Activated T-helper 2 cell treated with anti-CD3 and anti-CD28 coated beads, Interferon-gamma antibody, Interleukin-2, Interleukin-4, amounts not matched to agents 10 μg/mL and 5 μg/mL and 100 μg/mL, durations not matched to agents 14 hours and 24 hours and 36 hours (primary cell): ENCODE data around the gene PIGU. TPM values are rescaled to one million over a fixed set of nuclear protein-coding genes. Genes with fewer than 3 reads are reported as not detected.
"Not testable (repeated sequence)": the region's sequence is repeated elsewhere in the genome, so short reads cannot be mapped to it uniquely, and the experiment has no call there.

Experiments
- DNase-seq: peaks from one replicate; pipeline ENCODE4 v3.0.0; 2021; ENCODE audit warnings: low spot score
- H3K27ac Mint-ChIP-seq: one replicate; pipeline ENCODE4 v1.8.0; 2021; ENCODE audit warnings: mixed read lengths
- H3K27me3 Mint-ChIP-seq: one replicate; pipeline ENCODE4 v1.8.0; 2021; ENCODE audit warnings: low read depth, mixed read lengths
- H3K36me3 Mint-ChIP-seq: one replicate; pipeline ENCODE4 v1.8.0; 2021; ENCODE audit warnings: low read depth, mixed read lengths
- H3K4me1 Mint-ChIP-seq: one replicate; pipeline ENCODE4 v1.8.0; 2021; ENCODE audit warnings: low read depth, mixed read lengths
- H3K4me3 Mint-ChIP-seq: one replicate; pipeline ENCODE4 v1.8.0; 2021; ENCODE audit warnings: low read depth, mild to moderate bottlenecking, moderate library complexity, mixed read lengths
- H3K9me3 Mint-ChIP-seq: one replicate; pipeline ENCODE4 v1.8.0; 2021; ENCODE audit warnings: mixed read lengths
- intact Hi-C: fragments of 100-400 bp; cut with micrococcal nuclease; formaldehyde crosslinking; loops from one replicate; pipeline ENCODE4 v1.15.1; 2023
- total RNA-seq: library from RNA; stranded (reverse); gene quantifications from 2 replicates; pipeline ENCODE4 v1.2.3, GENCODE V29; 2022

Gene PIGU
- total RNA-seq, 1 donor from 2014 or later = 24.9 TPM

DNA sequence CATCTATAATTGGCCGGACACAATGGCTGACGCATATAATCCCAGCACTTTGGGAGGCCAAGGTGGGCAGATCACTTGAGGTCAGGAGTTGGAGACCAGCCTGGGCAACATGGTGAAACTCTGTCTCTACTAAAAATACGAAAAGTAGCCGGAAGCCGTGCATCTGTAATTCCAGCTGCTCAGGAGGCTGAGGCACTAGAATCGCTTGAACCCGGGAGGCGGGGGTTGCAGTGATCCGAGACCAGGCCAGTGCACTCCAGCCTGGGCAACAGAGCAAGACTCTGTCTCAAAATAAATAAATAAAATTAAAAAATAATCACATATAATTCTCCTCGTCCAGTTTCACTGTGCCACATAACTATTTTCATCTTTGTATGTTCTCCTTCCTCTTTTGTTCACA, 157.1 kb downstream of the PIGU start:
- H3K4me1 Mint-ChIP-seq = peaks cover 20% of the 10 kb centered on the region
- not testable (repeated sequence) for H3K4me3 Mint-ChIP-seq

GRCh38 chr20:34518863-34519262, 158.0 kb downstream of the PIGU start:
- intact Hi-C loops = loop anchor here (5.0 to 10.0 kb wide), 2 partner anchors 158 to 524 kb away; partner anchors contain the start of genes PIGU and RALY
- not testable (repeated sequence) for H3K27ac Mint-ChIP-seq, H3K27me3 Mint-ChIP-seq, H3K4me3 Mint-ChIP-seq, DNase-seq, H3K9me3 Mint-ChIP-seq
- H3K36me3 Mint-ChIP-seq = peaks cover 18% of the 10 kb centered on the region
- peaks cover 23% of the 10 kb centered on the region for H3K4me1 Mint-ChIP-seq

More for the DNA sequence above, 157.1 kb downstream of the PIGU start:
- not testable (repeated sequence) for H3K9me3 Mint-ChIP-seq, H3K27me3 Mint-ChIP-seq, DNase-seq, H3K27ac Mint-ChIP-seq
- intact Hi-C loops = loop anchor here (5.0 to 10.0 kb wide), 2 partner anchors 157 to 525 kb away; partner anchors contain the start of genes PIGU and RALY
- peaks cover 21% of the 10 kb centered on the region for H3K36me3 Mint-ChIP-seq

GRCh38 chr20:34517114-34517505, 159.8 kb downstream of the PIGU start:
- Mint-ChIP-seq H3K27me3 (no peaks in the 10 kb centered on the region), H3K27ac (peak overlapping the region; percentile 96), H3K4me3 (peak overlapping the region; percentile 99), H3K4me1 (peaks cover 24% of the 10 kb centered on the region), H3K36me3 (peaks cover 21% of the 10 kb centered on the region), H3K9me3 (no peaks in the 10 kb centered on the region)
- intact Hi-C loops = loop anchor here (2.0 to 10.0 kb wide), 4 partner anchors 154 to 522 kb away; partner anchors contain the start of genes AHCY, ITCH, PIGU and RALY
- DNase-seq = no peak

GRCh38 chr20:34516247-34517113, 160.4 kb downstream of the PIGU start, which contains the start of gene DYNLRB1:
DYNLRB1 (plus strand) TSS chr20:34516422; CDS start chr20:34516459, 37 bp downstream.
- Mint-ChIP-seq H3K9me3 (no peaks in the 10 kb centered on the region), H3K4me3 (peak within 1 kb of the TSS; percentile 99), H3K36me3 (peaks cover 18% of the 10 kb centered on the region), H3K27ac (peak within 1 kb of the TSS; percentile 96), H3K27me3 (no peaks in the 10 kb centered on the region), H3K4me1 (peaks cover 22% of the 10 kb centered on the region)
- peak; percentile 92 for DNase-seq
- intact Hi-C loops = loop anchor here (1.0 to 10.0 kb wide), 6 partner anchors 154 to 522 kb away; partner anchors contain the start of genes AHCY, ITCH, PIGU and RALY

DNA sequence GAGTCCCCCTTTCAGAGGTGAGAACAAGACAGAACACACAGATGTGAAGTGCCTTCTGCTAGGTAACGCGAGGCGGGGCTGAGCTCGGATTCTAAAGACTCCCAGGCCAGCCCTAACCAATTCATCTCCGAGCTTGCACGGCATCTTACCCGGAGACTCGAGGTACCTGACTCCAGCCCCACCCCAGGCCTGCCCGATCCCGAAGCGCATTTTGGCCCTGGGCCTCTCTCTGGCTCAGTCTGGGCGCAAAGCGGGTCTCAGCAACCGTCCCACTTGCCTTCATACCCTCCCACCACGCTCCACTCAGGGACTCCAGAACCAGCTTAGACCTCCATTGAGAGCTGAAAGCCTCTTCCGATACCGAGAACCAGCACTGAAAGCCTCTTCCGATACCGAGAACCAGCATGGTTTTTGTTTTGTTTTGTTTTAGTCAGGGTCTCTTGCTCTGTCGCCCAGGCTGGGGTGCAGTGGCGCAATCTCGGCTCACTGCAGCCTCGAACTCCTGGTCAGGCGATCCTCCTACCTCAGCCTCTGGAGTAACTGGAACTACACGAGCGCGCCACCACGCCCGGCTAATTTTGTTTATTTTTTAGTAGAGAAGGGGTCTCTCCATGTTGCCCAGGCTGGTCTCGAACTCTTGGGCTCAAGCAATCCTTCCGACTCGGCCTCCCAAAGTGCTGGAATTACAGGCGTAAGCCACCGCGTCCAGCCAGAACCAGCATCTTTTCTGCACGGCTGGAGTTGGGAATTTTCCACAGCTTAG, 161.2 kb downstream of the PIGU start:
- no peaks in the 10 kb centered on the region for H3K9me3 Mint-ChIP-seq
- peaks cover 22% of the 10 kb centered on the region for H3K4me1 Mint-ChIP-seq
- peak; percentile 65 for DNase-seq
- intact Hi-C loops = loop anchor here (1.0 to 10.0 kb wide), 6 partner anchors 153 to 521 kb away; partner anchors contain the start of genes AHCY, ITCH, PIGU and RALY
- peak overlapping the region; percentile 99 for H3K4me3 Mint-ChIP-seq
- H3K36me3 Mint-ChIP-seq = peaks cover 18% of the 10 kb centered on the region
- no peaks in the 10 kb centered on the region for H3K27me3 Mint-ChIP-seq
- peak overlapping the region; percentile 96 for H3K27ac Mint-ChIP-seq

- peak overlapping the region; percentile 96 for H3K27ac Mint-ChIP-seq
- intact Hi-C loops = loop anchor here (5.0 to 10.0 kb wide), 2 partner anchors 162 to 520 kb away; partner anchors contain the start of genes PIGU and RALY
- no peaks in the 10 kb centered on the region for H3K27me3 Mint-ChIP-seq
- peaks cover 22% of the 10 kb centered on the region for H3K4me1 Mint-ChIP-seq
- no peak for DNase-seq
- no peaks in the 10 kb centered on the region for H3K9me3 Mint-ChIP-seq
- H3K4me3 Mint-ChIP-seq = peak overlapping the region; percentile 99
- H3K36me3 Mint-ChIP-seq = peaks cover 16% of the 10 kb centered on the region
These were observed 161.9 kb downstream of the PIGU start for GRCh38 chr20:34514897-34515483.

DNA sequence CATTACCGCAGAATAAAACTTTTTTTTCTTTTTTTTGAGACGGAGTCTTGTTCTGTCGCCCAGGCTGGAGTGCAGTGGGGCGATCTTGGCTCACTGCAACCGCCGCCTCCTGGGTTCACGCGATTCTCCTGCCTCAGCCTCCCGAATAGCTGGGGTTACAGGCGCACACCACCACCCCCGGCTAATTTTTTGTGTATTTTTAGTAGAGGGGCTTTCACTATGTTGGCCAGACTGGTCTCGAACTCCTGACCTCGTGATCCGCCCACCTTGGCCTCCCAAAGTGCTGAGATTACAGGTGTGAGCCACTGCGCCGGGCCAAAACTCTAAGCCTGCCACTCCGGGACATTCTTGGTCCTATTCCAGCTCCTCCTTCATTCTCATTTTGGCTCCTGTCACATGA, 162.9 kb downstream of the PIGU start:
- H3K9me3 Mint-ChIP-seq = not testable (repeated sequence)

DNA sequence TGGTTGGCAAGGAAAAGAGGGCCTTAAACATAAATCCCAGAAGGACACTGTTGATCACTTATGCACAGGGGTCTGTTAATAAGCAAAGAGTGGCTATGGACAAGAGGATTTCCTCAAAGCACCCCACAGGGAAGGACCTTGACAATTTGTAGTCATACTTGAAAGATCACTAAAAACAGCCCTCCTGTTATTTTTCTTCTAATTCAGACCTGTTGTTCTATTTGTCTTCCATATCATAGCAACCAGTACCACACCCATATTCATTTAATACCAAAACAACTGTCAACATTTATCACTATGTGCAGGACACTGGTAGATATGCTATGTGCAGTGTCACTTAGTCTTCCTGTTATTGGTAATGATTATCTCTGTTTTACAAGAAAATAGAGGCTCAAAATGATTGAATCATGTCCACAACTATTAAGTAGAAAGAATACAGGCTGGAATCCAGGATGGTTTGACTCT, 163.9 kb downstream of the PIGU start:
- intact Hi-C loops = loop anchor here (10.0 kb wide), 1 partner anchor 518 kb away; the partner anchor contains the start of gene RALY
- Mint-ChIP-seq H3K4me1 (peaks cover 12% of the 10 kb centered on the region), H3K4me3 (no peak overlapping the region), H3K27ac (no peak overlapping the region), H3K27me3 (no peaks in the 10 kb centered on the region), H3K9me3 (no peaks in the 10 kb centered on the region), H3K36me3 (peaks cover 15% of the 10 kb centered on the region)
- no peak for DNase-seq

More for the DNA sequence above, 162.9 kb downstream of the PIGU start:
- not testable (repeated sequence) for H3K4me3 Mint-ChIP-seq, H3K27me3 Mint-ChIP-seq, H3K27ac Mint-ChIP-seq, DNase-seq
- intact Hi-C loops = loop anchor here (10.0 kb wide), 1 partner anchor 519 kb away; the partner anchor contains the start of gene RALY
- Mint-ChIP-seq H3K36me3 (peaks cover 16% of the 10 kb centered on the region), H3K4me1 (peaks cover 20% of the 10 kb centered on the region)

DNA sequence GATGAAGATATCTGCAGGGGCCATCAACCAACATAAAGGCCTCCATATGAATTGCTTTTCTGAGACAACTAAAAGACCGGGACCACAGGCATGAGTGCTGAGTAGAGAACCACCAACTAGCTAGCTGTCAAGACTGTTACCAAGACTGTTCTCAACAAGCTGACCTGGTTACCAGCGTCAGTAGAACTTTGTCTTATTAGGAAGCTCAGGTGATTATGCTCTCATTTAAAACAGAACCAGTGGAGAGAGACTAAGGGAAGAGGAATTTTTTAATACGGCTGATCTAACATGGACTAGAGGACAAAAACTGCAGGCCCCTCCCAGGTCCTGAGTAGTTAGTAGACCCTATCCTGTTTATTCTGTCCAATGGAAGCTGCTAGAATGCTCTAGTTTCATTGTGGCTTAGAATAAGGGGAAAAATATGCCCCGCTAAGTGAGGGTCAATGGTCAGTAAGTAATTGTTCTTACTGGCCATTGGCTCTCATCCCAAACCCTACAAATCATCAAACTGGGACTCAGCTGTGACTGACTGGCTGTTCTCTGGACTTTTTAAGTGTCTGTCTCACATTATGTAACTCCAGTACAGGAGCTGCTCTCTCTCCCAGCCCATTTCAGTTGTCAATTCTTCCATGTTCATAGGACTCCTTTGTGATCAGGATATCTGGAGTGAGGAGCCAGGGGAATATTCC, 164.5 kb downstream of the PIGU start:
- no peaks in the 10 kb centered on the region for H3K27me3 Mint-ChIP-seq
- no peak overlapping the region for H3K4me3 Mint-ChIP-seq
- H3K4me1 Mint-ChIP-seq = peaks cover 9% of the 10 kb centered on the region
- DNase-seq = no peak
- H3K9me3 Mint-ChIP-seq = no peaks in the 10 kb centered on the region
- intact Hi-C loops = loop anchor here (10.0 kb wide), 1 partner anchor 518 kb away; the partner anchor contains the start of gene RALY
- no peak overlapping the region for H3K27ac Mint-ChIP-seq
- H3K36me3 Mint-ChIP-seq = peaks cover 17% of the 10 kb centered on the region

DNA sequence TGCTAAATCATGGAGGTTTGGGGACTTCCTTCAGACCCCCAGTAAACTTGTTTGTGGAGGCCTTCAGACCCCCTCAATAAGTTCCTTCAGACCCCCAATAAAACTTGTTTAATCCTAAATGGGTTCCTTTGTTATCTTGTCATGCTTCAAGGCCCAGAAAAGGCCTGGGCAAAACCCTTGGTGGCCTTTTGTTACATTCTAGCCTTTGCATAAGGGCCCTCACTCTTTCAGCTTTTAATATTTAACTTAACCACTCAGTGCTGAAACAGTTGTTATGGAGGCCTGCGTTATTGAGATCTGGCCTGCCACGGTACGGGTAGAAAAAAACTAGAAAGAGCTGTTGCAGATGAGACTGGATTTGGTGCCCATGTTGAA, 165.0 kb downstream of the PIGU start:
- Mint-ChIP-seq H3K27me3 (no peaks in the 10 kb centered on the region), H3K4me1 (peaks cover 9% of the 10 kb centered on the region), H3K9me3 (no peaks in the 10 kb centered on the region), H3K4me3 (no peak overlapping the region), H3K36me3 (peaks cover 18% of the 10 kb centered on the region), H3K27ac (no peak overlapping the region)
- intact Hi-C loops = loop anchor here (10.0 kb wide), 1 partner anchor 517 kb away; the partner anchor contains the start of gene RALY
- no peak for DNase-seq

- intact Hi-C loops = loop anchor here (10.0 kb wide), 1 partner anchor 516 kb away; the partner anchor contains the start of gene RALY
These were observed 166.3 kb downstream of the PIGU start for GRCh38 chr20:34510575-34510974.

More at GRCh38 chr20:34510575-34510974, 166.3 kb downstream of the PIGU start:
- peaks cover 9% of the 10 kb centered on the region for H3K4me1 Mint-ChIP-seq
- H3K4me3 Mint-ChIP-seq = no peak overlapping the region
- no peaks in the 10 kb centered on the region for H3K9me3 Mint-ChIP-seq
- no peak for DNase-seq
- peaks cover 21% of the 10 kb centered on the region for H3K36me3 Mint-ChIP-seq
- H3K27me3 Mint-ChIP-seq = no peaks in the 10 kb centered on the region
- H3K27ac Mint-ChIP-seq = no peak overlapping the region
